Measurements from ENCODE around the gene PTPRE. TPM values are rescaled to one million over a fixed set of nuclear protein-coding genes. Genes with fewer than 3 reads are reported as not detected.
"Not testable (repeated sequence)": the region's sequence is repeated elsewhere in the genome, so short reads cannot be mapped to it uniquely, and the experiment has no call there.

PTPRE gene
- polyA plus RNA-seq, 5 donors = 7.2 to 10.1 (median 7.6) TPM

DNA sequence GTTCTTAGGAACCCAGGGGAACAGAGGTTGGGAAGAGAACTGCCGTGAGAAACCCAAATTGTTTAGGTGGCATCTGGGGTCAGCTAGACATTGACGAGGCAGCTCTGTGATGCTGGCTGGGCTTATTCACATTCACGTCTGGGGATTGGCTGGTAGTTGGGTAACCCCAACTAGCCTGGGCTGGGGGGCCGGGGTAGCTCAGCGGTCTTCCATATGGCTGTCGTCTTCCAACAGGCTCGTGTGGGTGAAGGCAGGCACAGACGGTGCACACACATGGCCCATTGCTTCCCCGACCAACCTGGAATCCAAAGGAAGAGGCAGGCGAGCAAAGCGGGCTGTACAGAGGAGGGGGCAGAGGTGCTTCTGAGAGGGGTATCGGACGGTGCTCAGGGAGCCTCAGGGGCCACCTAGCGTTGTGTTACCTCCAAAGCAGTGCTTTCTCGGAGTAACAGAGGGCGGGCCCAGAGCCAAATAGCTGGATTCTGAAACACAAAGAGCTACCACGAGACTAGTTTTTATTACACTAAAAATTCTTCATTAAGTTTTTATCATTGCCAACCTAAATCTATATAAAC is 184.8 kb downstream of the PTPRE start:
- DNase-seq = no peak

DNA sequence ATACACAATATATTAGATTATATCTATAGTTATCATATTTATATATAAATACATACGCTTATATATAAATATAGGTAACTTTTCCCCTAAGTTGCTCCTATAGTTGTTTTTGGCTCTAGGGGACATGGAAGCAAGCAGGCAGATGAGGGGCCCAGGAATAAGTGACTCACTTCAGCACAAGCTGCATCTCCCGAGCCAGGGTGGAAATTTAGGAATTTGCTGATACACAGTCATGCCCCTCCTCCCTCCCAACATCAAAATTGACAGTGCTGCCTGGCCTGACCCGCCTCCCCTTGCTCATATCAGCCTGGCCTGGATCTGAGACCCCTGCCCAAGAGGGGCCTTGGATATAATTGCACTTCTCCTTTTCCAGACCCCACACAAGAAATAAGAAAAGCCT is 185.6 kb downstream of the PTPRE start:
- no peak for DNase-seq

DNA sequence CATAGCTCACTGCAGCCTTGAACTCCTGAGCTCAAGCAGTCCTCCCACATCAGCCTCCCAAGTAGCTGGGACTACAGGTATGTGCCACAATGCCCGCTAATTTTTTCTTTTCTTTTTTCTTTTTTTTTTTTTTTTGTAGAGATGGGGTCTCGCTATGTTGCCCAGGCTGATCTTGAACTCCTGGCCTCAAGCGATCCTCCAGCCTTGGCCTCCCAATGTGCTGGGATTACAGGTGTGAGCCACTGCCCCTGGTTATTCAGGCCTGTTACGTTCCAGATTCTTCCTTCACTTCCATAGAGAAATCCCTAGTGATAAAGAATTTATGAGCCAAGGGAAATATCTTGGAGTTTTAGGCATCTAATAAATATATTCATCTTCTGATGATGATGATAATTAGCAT is 187.7 kb downstream of the PTPRE start:
- DNase-seq = not testable (repeated sequence)

DNA sequence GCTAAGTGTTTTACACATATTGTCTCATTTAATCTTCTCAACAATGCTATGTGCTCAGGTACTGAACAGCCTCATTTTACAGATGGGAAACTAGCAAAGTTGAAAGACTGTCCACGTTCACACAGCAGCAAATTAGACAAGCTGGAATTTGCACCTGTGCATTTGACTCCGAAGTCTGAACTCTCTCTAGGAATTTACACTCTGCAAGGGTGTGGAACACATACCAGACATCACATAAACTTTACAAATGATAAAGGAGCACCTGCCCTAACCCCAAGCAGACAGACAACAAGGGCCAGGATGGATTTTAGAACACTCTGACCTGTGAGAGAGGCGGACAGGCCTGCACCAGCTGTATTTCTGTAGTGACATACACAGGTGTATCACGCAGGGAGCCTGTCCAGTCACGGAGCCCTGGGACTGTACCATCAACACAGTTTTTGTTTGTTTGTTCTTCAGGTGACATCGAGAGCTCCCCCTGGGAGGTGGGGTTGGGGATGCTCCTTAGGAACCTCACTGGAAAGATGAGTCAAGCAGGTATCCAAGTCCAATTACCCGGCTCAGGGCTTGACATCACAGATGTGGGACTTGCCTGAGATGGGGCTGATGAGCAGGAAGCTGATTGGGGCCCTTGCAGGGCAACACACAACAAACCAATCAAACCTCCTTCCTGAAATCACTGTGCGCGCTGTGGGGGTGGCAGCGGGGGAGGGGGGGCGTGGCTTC is 188.3 kb downstream of the PTPRE start:
- no peak for DNase-seq

DNA sequence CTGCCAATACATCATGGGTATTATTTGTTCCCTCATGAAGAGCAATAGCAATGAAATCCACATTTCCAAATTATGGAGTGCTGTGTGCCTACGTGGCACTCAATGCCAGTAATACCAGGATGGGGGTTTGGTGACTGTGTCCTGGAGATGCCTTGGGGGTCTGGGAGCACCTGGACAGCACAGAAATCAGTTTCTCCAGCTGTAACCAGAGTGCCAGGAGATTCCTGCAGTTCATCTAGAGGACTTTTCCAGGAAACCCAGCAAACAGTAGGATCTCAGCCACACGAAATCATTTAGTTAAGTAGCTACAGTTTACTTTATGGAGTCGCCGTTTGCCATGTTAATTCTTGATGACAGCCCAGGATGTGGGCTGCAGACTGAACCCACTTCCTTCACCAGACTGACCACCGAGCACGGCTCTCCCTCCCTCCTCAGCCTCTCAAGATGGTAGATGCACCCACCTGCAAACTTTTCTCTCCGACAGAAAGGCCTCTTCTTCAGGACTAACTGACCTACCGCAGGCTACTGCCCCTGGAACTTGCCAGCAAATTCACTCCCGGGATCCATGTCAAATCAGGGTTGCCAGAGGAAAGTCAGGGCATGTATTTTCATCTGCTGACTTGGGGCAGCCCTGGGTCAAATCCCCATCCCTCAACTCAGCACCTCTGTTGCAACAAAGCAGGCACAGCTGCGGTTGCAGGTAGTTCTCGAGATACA is 189.0 kb downstream of the PTPRE start:
- DNase-seq = no peak

DNA sequence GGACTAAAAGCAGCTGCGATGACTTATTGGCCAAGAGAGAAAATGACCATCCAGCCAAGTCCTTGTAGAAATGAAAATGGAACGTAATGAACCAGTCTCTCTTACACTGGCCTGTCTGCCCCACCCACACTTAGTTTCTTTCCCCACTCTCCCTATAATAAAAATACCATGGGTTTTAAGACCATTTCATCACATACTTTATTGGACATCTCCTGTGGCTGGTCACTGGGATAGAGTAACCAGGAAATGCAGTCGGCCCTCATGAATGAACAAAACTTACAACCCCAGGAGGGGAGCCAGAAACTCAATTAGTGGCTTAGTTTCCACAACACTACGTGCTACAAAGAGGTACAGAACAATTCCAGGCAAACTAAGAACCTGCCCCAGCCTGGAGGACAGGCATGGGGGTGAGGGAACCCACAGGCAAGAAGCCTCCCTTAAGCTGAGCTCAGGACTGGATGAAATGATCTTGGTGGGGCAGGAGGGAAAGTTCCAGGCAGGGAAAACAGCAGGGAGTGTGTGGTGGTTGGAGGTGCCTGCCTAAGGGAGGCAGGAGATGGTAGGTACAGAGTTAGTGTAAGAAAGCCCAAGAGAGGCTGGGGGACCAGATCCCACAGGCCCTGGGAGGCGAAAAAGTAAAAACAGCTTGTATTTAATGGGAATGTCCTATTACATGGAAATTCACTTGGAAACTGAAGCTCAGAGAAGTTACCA is 189.7 kb downstream of the PTPRE start:
- no peak for DNase-seq

DNA sequence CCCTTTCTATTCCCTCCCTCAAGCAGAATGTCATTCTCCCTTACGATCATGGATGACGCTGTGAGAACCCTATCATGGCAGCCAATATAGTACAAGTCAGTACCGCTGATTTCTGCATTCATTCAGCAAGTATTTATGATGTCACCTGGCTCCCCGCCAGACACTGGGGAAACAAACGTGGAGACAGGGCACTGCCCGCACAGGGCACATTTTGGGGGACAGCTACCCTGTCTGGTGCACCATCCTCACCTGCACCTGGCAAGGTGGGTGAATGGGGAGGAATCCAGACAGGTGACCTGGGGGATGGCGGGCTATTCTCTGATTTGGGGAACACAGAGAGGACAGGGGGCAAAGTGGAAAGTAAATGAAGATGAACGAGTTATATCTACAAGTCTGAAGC is 190.9 kb downstream of the PTPRE start:
- no peak for DNase-seq

DNA sequence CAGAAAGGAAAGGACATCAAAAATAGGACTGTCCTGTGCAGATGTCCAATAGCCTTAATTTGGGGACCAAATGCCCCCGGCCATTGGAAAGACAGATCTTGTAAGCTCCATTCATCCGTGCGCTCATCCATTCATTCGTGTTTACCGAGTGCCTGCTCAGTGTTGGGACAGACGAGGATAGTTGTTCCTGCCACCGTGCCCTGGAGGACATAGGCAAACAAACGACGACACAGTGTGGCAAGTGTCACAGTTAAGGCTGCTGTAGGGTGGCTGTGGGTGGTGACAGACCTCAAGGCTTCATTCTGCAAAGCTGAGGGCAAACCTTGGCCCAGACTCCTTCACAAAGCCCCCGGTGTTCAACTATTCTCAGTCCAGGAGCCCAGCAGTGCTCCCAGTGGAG is 191.7 kb downstream of the PTPRE start:
- no peak for DNase-seq

DNA sequence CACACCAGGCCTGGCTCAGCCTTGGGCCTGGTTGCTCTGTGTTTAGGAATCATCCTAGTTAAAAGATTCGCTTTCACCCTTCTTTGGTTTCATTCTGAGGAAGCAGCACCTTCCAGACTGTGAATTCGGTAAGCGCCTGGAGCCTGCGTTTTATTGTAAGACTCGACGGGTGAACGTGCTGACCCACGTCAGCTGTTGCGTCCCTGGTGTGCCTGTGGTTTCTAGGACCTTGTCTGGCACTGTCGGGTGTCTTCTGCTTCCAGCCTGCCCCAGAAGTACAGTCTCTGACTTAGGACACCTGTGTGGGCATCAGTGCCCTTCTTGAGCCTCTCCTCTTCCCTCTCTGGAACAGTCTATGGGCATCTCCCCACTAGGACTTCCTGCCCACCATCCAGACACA is 193.0 kb downstream of the PTPRE start:
- DNase-seq = no peak

DNA sequence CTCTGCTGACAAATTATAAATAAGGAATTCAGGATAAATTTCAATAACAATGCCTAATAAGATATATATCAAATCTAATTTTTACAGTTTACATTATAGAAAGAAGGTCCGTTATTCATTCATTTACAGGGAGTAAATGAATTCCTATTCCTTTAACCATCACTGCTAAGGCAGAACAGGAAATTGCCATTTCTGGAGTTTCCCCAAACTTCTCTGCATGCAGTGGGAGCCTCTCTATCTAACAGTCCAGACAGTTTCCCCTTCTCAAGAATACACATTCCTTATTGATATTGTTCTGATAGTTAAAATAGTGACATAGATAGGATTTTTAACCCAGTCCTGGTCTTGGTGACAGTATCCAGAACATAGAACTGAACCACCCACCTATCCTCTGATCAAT is 195.0 kb downstream of the PTPRE start:
- DNase-seq = no peak

DNA sequence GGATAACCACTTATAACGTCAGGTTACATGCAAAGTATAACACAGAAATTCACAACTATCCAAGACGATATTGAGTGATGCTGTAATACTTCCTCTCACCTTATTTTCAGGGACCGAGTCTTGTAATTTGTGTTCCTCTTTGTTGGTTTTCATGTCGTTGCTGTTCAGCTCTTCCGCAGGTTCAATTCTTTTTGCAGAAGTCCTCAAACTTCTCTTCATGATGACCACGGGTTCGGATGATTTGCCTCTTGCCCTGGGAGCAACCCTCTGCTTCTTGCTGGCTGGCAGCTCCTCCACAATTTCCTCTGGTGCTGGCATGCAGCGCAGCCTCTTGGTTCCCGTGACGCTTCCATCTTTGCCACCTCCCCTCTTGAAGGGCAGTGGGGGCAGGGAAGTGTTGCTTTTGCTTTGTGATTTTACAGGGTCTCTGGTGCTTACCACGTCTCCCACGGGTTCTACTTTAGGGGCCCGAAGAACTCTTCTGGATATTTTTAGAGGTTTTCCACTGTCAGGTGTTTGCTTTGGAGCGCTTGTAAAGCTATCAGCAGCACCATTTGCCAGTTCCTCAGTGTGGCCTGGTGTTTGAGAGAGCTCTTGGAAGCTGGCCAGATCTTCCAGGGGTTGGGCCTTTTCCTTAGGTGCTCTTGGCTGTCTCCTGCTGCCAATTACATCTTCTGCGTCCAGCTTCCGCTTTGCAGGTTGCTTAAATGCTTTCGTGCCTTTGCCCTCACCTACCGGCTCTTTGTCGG is 195.8 kb downstream of the PTPRE start:
- no peak for DNase-seq

DNA sequence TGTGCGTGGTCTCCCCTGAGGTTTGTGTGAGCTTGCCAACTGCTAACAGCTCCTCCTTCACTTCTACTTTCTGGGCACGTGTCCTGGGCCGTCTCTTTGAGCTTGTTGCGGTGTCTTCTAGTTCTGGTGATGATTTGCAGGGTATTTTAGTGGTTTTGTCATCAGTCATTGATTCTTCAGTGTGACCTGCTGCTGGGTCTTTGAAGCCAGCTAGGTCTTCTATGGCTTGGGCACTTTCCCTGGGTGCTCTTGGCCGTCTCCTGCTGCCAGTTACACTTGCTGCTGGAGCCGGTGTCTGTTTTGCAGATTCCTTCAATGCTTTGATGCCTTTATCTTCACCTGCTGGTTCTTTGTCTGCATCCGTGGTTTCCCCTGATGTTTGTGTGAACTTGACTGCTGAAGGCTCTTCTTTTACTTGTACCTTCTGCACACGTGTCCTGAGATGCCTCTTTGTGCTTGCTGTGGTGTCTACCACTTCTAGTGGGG is 196.4 kb downstream of the PTPRE start:
- DNase-seq = no peak

DNA sequence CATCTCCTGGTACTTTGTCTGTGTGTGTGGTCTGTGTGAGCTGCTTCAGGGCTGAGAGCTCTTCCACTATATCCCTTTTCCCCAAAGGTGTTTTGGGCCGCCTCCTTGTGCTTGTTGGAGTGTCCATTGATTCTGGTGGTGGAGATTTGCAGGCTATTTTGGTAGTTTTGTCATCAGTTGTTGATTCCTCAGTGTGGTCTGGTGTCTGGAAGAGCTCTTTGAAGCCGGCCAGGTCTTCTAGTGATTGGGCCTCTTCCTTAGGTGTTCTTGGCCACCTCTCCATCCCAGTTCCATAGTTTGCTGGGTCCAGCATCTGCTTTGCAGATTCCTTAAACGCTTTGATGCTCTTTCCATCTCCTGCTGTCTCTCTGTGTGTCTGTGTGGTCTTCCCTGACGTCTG is 198.5 kb downstream of the PTPRE start:
- DNase-seq = no peak

DNA sequence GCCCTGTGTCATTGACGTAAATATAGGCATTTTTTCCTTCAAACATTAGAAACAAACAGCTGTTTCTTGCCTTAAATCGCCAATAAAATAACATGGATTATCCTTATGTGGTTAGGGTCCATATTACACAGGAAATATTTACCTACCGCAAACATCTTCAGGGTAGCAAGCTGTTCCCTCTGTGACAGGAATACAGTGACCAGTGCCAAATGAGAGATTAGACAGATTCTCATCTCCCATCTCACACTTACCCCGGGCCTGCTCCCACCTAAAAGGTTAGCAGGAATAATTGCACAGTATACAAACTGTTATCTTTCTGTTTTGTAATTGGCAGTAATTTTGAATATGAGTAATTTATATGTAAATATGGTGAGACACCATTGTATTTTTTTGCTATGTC is 202.8 kb downstream of the PTPRE start:
- DNase-seq = no peak

DNA sequence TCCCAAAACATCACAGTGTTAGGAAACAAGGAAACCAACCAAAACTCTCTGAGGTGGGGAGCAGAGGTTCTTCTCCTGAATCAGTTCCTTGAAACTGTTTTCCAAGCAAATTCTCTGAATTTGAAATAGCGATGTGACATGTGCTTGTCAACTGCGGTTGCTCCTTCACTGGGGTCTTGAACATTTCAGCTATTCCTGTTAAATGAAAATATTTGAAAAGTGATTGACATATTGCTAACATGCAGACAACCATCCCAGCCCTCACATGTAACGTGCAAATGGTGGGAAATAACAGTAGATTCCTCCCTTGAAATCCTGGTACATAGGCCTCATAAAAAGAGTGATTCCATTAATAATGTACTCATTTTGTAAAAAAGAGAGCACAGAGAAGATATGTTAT is 203.4 kb downstream of the PTPRE start:
- DNase-seq = no peak

DNA sequence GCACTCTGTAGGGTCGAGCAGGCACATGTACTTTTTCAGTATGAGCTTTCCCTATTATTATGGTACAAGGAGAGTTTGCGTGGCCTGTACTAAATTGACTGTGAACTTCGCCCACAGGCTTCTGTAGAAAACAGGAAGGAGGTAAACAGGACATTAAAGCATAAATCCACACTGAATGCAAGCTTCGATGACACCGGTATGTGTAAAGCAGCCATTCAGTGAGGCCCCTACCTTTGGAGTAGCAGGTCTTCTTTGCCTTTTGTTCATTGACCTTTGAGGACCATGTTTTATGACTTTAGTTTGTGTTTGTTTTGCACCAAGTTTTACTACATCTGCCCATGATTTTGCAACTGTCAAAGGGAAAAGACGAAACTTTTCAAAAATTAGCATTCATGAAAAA is 204.8 kb downstream of the PTPRE start:
- no peak for DNase-seq

DNA sequence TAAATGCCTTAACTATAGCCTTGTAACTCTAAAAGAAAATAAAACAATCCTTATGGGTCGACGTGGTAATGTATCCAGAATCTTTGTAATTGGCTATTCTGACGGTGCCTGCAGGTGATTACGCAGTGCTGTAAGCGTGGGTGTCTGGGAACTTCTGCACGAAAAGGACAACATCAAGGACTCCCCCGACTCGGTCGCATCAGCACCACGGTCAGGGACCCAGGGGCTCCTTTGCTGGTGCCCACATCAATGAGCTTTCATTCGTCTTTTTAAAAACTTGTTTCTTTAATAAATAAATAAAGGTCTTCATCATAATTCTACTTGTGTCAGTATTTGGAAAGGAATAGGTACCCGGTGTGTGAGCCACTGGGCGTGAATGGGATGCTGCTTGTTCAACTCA is 206.1 kb downstream of the PTPRE start:
- DNase-seq = no peak

DNA sequence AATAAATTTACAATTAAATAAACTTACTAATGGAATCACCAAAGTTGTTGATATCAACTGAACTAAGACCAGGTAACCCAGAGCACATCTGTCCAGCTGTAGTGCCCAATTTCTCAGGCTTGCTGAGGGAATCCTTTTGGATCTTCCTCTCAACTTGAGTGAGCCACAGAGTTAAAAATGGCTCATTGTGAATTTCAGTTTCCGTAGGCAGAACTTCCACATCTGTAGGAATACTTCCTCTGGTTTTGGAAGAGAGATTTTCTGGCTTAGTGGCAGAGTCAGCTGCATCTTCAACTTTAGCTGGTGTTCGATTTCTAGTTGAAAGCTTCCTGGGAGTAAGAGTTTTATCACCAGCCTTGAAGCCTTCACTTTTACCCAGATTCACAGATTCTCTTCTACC is 208.0 kb downstream of the PTPRE start:
- no peak for DNase-seq

DNA sequence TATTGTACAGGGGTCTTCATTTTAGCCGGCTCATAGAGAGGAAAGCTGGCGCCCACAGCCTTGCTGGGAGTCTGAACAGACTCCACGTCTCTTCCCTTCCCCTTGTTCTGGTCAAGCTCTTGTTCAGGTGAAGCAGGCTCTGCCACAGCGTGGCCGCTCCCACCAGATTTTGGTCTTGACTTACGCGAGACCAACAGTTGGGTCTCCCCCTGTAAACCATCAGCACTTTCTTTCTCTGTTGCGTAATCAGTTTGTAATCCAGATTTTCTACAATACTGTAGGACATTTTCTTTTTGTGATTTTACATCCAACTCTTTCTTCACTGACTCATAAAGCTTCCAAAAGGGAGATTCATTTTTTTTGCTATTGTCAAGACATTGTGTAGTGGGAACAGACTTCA is 208.5 kb downstream of the PTPRE start:
- no peak for DNase-seq

DNA sequence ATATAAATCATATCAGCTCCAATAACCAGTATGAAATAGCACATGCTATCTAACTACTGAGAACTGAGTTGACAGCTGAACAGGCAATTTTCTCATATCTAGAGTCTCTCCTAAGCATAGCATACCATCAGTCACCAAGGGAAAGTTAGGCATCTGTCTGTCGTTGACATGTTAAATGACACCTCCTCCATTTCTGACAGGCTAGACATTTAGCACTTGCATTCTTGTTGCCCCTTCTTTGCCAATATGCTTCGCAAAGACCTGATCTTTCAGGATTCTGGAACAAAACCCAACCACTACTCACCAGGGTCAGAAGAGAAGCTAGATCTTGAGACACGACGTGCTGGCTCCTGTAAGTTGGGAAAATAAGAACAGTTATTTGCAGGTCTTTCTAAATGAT is 209.3 kb downstream of the PTPRE start:
- no peak for DNase-seq

DNA sequence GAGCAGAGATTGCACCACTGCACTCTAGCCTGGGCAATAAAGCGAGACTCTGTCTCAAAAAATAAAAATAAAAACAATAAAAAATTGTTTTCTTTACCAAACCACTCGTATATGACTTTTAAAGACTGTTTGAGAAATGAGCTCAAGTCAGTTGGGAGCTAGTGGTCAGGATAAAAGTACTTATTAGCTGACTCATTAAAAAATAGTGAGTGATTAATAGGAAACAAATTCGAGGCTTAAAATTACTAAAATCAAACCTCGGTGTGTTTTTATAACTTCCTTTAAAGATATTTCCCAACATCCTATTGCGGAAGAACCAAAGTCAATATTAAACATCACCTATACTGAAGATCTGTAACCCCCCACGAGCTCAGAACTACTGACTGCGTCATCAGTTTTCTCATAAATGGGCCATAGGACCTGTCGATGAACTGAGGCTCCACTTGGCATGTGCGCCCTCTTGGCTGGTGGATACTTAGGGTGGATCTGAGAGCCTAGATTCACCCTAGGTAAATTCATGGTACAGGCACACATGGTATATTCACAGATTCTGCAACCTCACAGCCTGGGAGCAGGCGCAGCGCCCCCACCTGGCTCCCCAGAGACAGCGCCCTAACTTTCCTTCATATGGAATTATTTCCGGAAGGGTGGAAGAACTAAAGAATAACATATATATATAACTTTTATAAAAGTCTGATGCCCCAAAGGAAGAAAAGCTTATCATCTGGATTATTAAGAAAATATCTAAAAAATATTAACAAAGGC is 210.1 kb downstream of the PTPRE start:
- no peak for DNase-seq

All from right lung (tissue), 5 donors.